ENCODE results near the gene PTPRD.

DNA sequence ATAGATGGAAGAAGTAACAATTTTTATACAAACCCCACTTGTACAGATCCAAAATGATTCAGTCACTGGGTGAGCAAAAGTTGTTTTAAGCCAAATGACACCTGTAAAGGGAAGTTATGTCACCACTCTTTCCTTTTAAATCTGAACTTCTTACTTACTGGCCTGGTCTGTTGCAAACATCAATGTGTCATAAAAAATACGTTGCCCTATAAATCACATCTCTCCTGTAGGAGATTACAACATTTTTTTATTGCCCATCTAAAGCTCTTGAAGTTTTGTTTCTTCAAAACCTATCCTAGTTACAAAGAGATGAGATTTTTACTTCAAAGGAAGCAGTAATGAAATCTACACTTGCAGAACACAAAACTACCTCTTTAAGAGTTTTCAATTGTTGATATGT lies 1725.4 kb downstream of the PTPRD start:
- no peak for TF ChIP-seq ZNF701 (tag by site-specific recombination; IDR thresholded peaks at IDR 0.05)
- TF ChIP-seq ZNF175 (tag by site-specific recombination; IDR thresholded peaks at IDR 0.05): no peak
- TF ChIP-seq, protein P1, sequence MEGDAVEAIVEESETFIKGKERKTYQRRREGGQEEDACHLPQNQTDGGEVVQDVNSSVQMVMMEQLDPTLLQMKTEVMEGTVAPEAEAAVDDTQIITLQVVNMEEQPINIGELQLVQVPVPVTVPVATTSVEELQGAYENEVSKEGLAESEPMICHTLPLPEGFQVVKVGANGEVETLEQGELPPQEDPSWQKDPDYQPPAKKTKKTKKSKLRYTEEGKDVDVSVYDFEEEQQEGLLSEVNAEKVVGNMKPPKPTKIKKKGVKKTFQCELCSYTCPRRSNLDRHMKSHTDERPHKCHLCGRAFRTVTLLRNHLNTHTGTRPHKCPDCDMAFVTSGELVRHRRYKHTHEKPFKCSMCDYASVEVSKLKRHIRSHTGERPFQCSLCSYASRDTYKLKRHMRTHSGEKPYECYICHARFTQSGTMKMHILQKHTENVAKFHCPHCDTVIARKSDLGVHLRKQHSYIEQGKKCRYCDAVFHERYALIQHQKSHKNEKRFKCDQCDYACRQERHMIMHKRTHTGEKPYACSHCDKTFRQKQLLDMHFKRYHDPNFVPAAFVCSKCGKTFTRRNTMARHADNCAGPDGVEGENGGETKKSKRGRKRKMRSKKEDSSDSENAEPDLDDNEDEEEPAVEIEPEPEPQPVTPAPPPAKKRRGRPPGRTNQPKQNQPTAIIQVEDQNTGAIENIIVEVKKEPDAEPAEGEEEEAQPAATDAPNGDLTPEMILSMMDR (tag by site-specific recombination; IDR thresholded peaks at IDR 0.05): no peak
- TF ChIP-seq, protein P2, sequence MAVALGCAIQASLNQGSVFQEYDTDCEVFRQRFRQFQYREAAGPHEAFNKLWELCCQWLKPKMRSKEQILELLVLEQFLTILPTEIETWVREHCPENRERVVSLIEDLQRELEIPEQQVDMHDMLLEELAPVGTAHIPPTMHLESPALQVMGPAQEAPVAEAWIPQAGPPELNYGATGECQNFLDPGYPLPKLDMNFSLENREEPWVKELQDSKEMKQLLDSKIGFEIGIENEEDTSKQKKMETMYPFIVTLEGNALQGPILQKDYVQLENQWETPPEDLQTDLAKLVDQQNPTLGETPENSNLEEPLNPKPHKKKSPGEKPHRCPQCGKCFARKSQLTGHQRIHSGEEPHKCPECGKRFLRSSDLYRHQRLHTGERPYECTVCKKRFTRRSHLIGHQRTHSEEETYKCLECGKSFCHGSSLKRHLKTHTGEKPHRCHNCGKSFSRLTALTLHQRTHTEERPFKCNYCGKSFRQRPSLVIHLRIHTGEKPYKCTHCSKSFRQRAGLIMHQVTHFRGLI (tag by site-specific recombination; IDR thresholded peaks at IDR 0.05): no peak
- TF ChIP-seq YY1 (tag by site-specific recombination; IDR thresholded peaks at IDR 0.05): no peak
